Esophagus squamous epithelium (tissue), 4 donors: Measurements from ENCODE around the gene GABBR2.

Source experiments
- POLR2A ChIP-seq, 4 donors: fragments of 450-650 bp; IDR thresholded peaks; one replicate each; pipeline ENCODE4 v1.6.1; 2017; ENCODE audit warnings: antibody characterized with exemption in 4 of 4, mild to moderate bottlenecking in 4 of 4, moderate library complexity in 3 of 4
- TF ChIP-seq, protein P1 (sequence below), 6 experiments: fragments of 450-650 bp in 4 of 6; fragments of 200-600 bp in 2 of 6; sonication (generic) in 2 of 6; IDR thresholded peaks; one replicate each; pipeline ENCODE4 v1.5.1; 2016 to 2019; ENCODE audit warnings: antibody characterized with exemption in 6 of 6, mild to moderate bottlenecking in 4 of 6, moderate library complexity in 4 of 6

- TF ChIP-seq, protein P1, sequence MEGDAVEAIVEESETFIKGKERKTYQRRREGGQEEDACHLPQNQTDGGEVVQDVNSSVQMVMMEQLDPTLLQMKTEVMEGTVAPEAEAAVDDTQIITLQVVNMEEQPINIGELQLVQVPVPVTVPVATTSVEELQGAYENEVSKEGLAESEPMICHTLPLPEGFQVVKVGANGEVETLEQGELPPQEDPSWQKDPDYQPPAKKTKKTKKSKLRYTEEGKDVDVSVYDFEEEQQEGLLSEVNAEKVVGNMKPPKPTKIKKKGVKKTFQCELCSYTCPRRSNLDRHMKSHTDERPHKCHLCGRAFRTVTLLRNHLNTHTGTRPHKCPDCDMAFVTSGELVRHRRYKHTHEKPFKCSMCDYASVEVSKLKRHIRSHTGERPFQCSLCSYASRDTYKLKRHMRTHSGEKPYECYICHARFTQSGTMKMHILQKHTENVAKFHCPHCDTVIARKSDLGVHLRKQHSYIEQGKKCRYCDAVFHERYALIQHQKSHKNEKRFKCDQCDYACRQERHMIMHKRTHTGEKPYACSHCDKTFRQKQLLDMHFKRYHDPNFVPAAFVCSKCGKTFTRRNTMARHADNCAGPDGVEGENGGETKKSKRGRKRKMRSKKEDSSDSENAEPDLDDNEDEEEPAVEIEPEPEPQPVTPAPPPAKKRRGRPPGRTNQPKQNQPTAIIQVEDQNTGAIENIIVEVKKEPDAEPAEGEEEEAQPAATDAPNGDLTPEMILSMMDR (IDR thresholded peaks at IDR 0.05): no peak
- no peak for TF ChIP-seq POLR2A (IDR thresholded peaks at IDR 0.05)
These were observed 35.3 kb upstream of the GABBR2 start for GRCh38 chr9:98743818-98744611.
